Neutrophil (primary cell): ENCODE measurements around the gene RCN1.
"Not testable (repeated sequence)": the region's sequence is repeated elsewhere in the genome, so short reads cannot be mapped to it uniquely, and the experiment has no call there.

Source experiments
- H3K27ac ChIP-seq: fragments of 200-600 bp; sonication (generic); 2 replicates; pipeline ENCODE4 v1.5.1; 2016; ENCODE audit warnings: mild to moderate bottlenecking, moderate library complexity
- H3K27me3 ChIP-seq: fragments of 200-600 bp; sonication (generic); 2 replicates; pipeline ENCODE4 v1.6.0; 2016; ENCODE audit warnings: mild to moderate bottlenecking
- H3K36me3 ChIP-seq: fragments of 200-600 bp; sonication (generic); 2 replicates; pipeline ENCODE4 v1.5.1; 2017
- H3K4me1 ChIP-seq, 2 experiments: fragments of 200-600 bp in 1 of 2; sonication (generic) in 1 of 2; 1 replicate in 1 of 2; 2 replicates in 1 of 2; pipeline versions ENCODE4 v1.5.1 to v1.6.1; 2013 to 2016; ENCODE audit warnings: low read depth in 1 of 2, low read length in 1 of 2, mild to moderate bottlenecking in 1 of 2, moderate library complexity in 1 of 2; ENCODE audit not compliant: control insufficient read depth in 1 of 2, insufficient read depth in 1 of 2
- H3K4me3 ChIP-seq, 2 experiments: fragments of 200-600 bp in 1 of 2; sonication (generic) in 1 of 2; 1 replicate in 1 of 2; 2 replicates in 1 of 2; pipeline ENCODE4 v1.5.1; 2013 to 2016; ENCODE audit warnings: low read depth in 1 of 2, low read length in 1 of 2, mild to moderate bottlenecking in 1 of 2, moderate library complexity in 1 of 2
- H3K9me3 ChIP-seq: fragments of 200-600 bp; sonication (generic); 2 replicates; pipeline ENCODE4 v1.5.1; 2016
- TF ChIP-seq, protein P1 (sequence below): fragments of 200-600 bp; sonication (generic); IDR thresholded peaks from 2 replicates; pipeline ENCODE4 v1.5.1; 2016; ENCODE audit warnings: antibody characterized with exemption

The RCN1 gene

DNA sequence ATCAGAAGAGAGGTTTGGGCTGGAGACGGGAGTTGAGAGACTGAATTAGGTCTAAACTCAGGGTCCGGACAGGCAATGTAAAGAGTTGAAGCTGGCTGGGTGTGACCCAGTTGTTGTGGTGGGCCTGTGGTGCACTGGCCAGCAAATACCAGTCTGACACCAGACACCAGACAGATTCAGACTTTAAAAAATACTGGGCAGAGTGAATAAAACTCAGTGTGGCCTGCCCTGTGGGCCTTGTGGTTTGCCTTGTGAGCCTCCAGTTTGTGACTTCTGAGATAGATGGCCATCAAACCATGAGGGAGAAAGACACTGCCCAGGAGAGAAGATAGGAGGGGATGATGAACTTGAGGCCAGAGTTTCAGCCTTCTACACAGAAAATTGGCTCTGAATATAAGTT is 25.8 kb downstream of the RCN1 start:
- no peaks in the 10 kb centered on the region for H3K36me3 ChIP-seq
- H3K27ac ChIP-seq = no peak overlapping the region
- H3K4me3 ChIP-seq = no peak overlapping the region
- H3K27me3 ChIP-seq = no peaks in the 10 kb centered on the region
- no peaks in the 10 kb centered on the region for H3K9me3 ChIP-seq
- H3K4me1 ChIP-seq = no peaks in the 10 kb centered on the region
- TF ChIP-seq, protein P1, sequence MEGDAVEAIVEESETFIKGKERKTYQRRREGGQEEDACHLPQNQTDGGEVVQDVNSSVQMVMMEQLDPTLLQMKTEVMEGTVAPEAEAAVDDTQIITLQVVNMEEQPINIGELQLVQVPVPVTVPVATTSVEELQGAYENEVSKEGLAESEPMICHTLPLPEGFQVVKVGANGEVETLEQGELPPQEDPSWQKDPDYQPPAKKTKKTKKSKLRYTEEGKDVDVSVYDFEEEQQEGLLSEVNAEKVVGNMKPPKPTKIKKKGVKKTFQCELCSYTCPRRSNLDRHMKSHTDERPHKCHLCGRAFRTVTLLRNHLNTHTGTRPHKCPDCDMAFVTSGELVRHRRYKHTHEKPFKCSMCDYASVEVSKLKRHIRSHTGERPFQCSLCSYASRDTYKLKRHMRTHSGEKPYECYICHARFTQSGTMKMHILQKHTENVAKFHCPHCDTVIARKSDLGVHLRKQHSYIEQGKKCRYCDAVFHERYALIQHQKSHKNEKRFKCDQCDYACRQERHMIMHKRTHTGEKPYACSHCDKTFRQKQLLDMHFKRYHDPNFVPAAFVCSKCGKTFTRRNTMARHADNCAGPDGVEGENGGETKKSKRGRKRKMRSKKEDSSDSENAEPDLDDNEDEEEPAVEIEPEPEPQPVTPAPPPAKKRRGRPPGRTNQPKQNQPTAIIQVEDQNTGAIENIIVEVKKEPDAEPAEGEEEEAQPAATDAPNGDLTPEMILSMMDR = no peak

DNA sequence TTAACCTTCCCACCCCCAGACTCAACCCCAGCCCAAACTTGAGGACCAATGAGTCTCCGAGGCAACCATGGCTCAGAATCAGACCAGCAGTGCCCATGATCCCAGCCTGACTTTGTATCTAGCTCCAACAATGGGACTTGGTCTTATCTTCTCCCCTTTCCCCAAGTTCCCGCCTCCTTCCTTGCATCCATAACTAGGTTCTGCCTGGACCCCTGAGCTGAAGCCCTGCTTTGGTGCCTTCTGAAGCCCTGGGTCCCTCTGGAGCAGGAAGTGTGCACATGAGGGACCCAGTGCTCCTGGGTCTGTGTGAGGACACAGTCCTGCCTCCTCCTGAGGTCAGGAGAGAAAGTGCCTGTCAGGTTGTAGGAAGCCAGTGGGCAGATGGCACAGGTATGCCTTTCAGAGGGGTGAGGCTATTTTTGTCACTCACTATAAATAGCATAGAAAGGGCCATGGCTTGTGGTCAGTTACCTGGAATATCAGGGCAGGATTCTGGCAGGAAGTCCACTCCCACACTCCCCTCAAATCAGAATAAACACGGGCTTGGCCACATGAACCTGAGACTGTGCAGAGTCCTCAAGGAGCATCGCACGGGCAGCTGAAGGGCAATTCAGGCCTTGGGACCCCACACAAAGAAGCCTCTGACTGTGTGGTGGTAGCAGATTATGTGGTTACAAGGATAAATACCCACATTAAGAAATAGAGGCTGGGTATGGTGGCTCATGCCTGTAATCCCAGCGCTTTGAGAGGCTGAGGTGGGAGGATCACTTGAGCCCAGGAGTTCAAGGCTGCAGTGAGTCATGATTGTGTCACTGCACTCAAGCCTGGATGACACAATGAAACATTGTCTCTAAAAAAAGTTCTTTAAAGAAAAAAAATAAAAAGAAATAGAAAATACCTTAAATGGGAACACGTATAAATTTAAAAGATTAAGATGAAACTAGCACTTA is 27.4 kb downstream of the RCN1 start:
- TF ChIP-seq, protein P1 = no peak
- no peaks in the 10 kb centered on the region for H3K4me1 ChIP-seq
- no peaks in the 10 kb centered on the region for H3K36me3 ChIP-seq
- H3K4me3 ChIP-seq = no peak overlapping the region
- H3K27ac ChIP-seq = no peak overlapping the region
- H3K27me3 ChIP-seq = no peaks in the 10 kb centered on the region
- no peaks in the 10 kb centered on the region for H3K9me3 ChIP-seq

DNA sequence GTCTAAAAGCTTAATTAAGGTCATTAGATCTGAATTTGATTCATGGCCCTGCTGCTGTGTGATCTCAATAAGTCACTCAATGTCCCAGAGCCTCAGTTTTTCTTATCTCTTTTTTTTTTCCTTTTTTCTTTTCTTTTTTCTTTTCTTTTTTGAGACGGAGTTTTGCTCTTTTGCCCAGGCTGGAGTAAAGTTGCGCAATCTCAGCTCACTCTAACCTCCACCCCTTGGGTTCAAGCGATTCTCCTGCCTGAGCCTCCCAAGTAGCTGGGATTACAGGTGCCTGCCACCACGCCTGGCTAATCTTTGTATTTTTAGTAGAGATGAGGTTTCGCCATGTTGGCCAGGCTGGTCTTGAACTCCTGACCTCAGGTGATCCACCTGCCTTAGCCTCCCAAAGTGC is 28.3 kb downstream of the RCN1 start:
- not testable (repeated sequence) for H3K9me3 ChIP-seq, H3K4me3 ChIP-seq, H3K27ac ChIP-seq, H3K36me3 ChIP-seq, H3K27me3 ChIP-seq, H3K4me1 ChIP-seq

DNA sequence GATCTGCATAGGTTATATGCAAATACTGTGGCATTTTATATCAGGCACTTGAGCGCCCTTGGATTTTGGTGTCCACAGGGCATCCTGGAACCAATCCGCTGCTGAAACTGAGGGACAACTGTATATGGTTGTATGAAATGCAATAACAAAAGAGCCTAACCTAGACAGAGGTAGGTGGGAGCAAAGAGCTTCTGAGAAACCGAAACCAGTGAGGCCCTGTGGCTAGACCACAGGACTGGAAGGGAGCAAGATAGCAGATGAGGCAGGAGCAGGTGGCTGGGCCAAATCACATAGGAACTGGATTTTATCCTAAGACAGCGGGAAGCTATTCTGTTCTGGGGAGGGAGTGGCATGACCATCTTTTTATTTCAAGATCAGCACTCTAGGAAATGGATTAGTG is 30.1 kb downstream of the RCN1 start:
- Histone ChIP-seq H3K4me3 (no peak overlapping the region), H3K9me3 (no peaks in the 10 kb centered on the region), H3K27me3 (no peaks in the 10 kb centered on the region), H3K27ac (no peak overlapping the region), H3K4me1 (no peaks in the 10 kb centered on the region), H3K36me3 (no peaks in the 10 kb centered on the region)
- TF ChIP-seq, protein P1 = no peak

DNA sequence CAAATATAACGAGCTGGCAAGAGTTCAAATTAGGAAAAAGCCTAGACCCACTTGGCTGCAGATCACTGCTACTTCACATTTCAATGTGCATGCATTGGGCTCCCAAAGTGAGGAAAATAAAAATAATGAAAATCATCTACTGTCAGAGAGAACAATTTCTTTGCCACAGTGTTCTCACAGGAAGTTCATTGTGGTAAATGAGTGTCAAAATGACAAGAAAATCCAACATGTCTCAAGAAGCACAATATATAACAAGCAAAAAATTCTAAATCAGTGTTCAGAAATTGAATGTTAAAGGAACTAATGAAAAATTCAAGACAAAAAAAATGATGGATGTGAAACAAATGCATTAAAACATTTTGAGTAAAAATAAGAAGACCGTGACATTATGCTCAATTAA is 31.3 kb downstream of the RCN1 start:
- Histone ChIP-seq H3K4me3 (no peak overlapping the region), H3K4me1 (no peaks in the 10 kb centered on the region), H3K27ac (no peak overlapping the region), H3K36me3 (no peaks in the 10 kb centered on the region), H3K27me3 (no peaks in the 10 kb centered on the region), H3K9me3 (no peaks in the 10 kb centered on the region)
- TF ChIP-seq, protein P1 = no peak

DNA sequence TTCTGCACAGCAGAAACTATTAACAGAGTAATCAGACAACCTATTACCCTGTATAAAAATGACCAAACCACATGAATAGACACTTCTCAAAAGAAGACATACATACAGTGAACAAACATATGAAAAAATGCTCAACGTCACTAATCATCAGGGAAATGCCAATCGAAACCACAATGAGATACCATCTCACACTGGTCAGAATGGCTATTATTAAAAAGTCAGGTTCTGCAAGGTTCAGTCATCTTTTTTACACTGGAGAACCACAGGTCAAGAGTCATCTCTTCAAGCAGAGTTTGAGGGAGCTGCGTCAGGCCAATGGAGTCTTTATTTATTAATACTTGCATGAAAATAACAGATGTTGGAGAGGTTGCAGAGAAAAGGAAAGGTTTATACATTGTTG is 40.4 kb downstream of the RCN1 start:
- H3K27ac ChIP-seq = no peak overlapping the region
- H3K4me3 ChIP-seq = no peak overlapping the region
- H3K27me3 ChIP-seq = no peaks in the 10 kb centered on the region
- TF ChIP-seq, protein P1 = no peak
- no peaks in the 10 kb centered on the region for H3K9me3 ChIP-seq
- no peaks in the 10 kb centered on the region for H3K36me3 ChIP-seq
- no peaks in the 10 kb centered on the region for H3K4me1 ChIP-seq
